Measurements from ENCODE around the gene ALDH16A1.

DNA sequence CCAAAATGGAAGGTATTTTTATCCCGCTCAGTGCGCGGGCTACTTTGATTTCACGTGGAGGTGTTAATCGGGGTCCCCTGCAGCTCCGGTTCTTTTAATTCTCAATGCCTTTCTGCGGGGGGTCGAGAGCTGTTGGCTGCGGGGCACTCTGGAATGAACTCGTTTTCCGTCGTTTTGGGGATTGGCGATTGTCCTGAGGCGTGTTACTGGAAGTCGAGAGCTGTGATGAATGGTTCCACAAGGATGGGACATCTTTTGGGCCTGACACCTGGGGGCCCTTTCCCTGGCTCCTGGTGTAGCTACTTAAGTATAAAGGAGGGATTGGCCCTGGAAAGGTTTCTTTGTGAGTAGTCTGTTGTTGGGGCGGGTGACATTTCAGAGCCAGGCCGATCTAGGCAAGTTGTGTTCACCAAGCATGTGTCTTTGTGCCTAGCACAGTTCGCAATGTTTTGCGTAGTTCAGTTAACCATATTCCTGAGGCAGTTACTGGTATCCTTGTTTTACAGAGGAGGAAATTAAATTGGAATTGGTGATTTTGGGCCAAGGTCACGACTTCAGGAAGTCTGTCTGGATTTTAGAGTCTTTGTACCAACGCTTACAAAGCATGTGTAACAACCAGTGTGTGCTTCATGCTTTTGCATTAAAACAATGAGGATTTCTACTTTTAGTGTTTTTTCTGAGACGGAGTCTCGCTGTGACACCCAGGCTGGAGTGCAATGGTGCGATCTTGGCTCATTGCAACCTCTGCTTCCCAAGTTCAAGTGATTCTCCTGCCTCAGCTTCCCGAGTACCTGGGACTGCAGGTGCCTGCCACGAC is 35.2 kb downstream of the ALDH16A1 start:
- TF ChIP-seq, protein P1, sequence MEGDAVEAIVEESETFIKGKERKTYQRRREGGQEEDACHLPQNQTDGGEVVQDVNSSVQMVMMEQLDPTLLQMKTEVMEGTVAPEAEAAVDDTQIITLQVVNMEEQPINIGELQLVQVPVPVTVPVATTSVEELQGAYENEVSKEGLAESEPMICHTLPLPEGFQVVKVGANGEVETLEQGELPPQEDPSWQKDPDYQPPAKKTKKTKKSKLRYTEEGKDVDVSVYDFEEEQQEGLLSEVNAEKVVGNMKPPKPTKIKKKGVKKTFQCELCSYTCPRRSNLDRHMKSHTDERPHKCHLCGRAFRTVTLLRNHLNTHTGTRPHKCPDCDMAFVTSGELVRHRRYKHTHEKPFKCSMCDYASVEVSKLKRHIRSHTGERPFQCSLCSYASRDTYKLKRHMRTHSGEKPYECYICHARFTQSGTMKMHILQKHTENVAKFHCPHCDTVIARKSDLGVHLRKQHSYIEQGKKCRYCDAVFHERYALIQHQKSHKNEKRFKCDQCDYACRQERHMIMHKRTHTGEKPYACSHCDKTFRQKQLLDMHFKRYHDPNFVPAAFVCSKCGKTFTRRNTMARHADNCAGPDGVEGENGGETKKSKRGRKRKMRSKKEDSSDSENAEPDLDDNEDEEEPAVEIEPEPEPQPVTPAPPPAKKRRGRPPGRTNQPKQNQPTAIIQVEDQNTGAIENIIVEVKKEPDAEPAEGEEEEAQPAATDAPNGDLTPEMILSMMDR (IDR thresholded peaks at IDR 0.05; ENCODE audit: poor library complexity): no peak
- no peak for TF ChIP-seq EZH2 (IDR thresholded peaks at IDR 0.05; ENCODE audit: borderline replicate concordance)
- TF ChIP-seq EZH2phosphoT487 (IDR thresholded peaks at IDR 0.05; ENCODE audit: low read depth, severe bottlenecking, unreplicated experiment): no peak
